HTERT RPE-1 (cell line): ENCODE results near the gene SLC6A7.

Source experiments
- in situ Hi-C: fragments of 300-500 bp; cut with MboI; formaldehyde crosslinking; loops from 4 replicates; pipeline ENCODE4 v1.14.3; 2020; ENCODE audit warnings: low sequenced_read_pairs

Gene SLC6A7

DNA sequence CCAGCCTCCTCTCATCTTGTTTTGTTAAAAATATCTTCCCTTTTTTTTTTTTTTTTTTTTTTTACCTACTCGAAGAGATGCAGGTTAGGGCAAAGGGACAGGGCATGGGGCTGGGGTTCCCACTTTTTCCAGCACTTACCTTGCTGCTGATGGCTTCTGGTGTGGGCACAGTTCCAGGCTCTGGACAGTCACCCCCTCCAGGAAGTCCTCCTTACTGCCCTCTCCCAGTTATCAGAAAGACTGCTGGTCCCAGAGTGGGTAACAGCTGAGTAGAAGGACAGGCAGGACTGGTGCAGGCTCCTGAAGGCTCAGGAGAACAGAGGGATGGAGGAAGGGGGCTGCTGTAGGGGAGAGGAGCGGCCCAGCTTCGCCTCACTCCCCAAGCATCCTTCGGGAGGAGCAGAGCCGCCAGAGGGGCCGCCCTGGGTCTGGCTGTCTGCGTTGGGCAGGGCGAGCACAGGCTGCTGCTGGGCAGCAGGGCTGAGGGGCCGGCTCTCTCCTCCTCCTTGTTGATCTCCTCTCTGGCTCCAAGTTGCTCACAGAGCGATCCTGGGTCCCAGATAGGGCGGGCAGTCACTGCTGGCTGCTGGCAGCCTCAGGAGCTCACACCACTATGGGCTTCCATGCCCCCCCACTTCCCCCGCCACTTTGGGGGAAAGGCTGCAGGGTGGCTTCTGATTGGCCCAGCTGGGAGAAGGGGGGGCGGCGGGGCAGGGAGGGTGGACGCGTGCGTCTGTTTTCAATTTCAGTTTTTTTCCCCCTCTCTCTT is 34.4 kb upstream of the SLC6A7 start, which contains the start of gene PDGFRB:
Gene PDGFRB (minus strand): TSS at position 588 of the 769 bp plus-strand sequence. CDS start 18,798 bp downstream, outside the sequence.
- in situ Hi-C loops = no loop called here

DNA sequence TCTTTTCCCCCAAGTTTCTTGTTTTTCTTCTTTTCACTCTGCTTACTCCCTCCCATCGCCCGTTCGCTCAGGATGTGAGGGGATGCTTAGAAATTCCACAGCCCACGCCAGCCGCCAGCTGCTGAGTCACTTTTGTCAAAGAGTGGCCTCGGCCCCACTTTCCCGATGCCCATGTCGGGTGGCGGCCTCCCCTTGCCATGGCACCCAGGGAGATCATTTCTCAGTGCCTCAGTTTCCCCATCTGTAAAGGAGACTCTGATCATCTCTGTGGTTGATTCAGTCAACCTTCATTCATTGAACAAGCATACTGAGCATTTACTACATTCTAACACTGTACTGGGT is 33.9 kb upstream of the SLC6A7 start:
- in situ Hi-C loops = no loop called here

DNA sequence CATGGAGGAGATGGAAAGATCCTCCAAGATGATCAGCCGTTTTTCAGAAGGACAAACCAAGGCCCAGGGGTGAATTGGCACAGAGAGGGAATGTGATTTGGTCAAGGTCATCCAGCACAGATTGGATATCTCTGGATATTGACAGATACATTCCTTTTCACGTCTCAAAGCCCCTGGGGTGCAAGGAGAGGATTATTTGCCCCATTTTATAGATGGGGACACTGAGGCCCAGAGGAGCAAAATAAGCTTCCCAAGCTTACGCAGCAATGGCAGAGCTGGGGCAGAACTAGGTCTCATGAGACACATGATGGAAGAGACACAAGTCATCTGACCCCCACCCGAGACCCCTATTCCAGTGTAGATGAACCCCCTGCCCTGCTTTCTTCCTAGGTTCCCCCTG is 33.3 kb upstream of the SLC6A7 start:
- in situ Hi-C loops = no loop called here

DNA sequence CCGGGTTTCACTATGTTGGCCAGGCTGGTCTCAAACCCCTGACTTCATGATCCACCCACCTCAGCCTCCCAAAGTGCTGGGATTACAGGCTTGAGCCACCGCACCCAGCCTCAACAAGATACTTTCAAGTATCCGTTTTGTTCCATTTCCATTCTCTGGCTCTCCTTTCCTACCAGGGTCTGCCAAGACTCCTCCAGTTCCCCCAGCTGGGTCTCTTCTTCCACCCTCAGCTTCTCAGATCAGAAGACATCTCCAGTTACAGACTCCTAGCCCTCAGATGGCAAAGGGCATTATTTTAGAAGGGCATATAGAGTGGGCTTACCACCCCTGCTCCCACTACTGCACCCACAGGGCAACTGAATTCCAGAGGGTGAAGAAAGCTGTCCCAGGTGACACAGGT is 32.7 kb upstream of the SLC6A7 start:
- in situ Hi-C loops = no loop called here

DNA sequence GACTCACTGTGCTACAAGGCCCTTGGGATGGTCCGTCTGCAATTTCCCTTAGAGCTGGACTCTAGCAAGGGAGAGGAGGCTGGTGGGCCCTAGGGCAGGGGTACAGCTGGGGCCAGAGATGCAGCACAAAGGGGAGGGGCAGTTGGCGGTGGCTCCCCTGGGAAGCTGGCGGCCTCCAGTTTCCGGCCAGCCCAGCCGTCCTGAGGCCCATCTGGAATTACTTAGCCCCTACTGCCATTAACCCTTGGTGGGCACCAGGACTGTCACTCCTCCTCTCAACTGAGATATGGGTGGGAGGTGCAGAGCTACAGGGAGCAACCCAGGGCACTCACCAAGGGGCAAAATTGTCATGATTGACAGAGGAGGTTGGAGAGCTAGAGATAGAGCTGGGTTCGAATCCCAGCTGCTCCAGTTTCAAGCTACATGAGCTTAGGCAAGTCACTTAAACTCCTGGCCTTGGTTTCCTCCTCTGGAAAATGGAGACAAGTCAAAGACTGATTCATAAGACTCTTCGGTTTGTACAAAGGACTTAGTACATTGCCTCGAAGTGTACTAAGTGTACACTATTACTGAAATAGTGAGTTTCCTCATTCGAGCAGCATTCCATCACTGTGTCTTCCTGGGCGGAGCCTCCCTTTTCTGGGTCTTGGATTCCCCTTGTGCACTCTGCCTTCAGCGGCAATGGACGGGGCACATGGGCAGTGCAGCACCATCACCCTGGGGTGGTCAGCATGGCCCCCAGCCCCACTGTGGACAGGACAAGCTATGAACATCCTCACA is 31.5 kb upstream of the SLC6A7 start:
- in situ Hi-C loops = no loop called here

DNA sequence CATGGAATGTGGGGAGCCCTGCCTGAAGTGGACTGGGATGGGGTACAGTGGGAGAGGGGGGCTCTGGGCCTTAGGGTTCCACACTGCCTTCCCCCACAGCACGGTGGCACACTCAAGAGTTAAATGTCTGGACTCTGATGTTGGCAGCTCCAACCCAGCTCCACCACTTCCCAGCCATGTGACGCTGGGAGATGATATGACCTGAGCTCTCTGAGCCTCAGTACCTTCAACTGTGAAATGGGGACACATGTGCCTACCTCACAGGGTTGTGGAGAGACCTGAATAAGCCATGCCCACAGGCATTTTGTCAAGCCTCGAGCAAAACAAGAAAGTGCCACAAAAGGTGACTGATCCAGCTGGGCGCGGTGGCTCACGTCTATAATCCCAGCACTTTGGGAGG is 30.8 kb upstream of the SLC6A7 start:
- in situ Hi-C loops = no loop called here

DNA sequence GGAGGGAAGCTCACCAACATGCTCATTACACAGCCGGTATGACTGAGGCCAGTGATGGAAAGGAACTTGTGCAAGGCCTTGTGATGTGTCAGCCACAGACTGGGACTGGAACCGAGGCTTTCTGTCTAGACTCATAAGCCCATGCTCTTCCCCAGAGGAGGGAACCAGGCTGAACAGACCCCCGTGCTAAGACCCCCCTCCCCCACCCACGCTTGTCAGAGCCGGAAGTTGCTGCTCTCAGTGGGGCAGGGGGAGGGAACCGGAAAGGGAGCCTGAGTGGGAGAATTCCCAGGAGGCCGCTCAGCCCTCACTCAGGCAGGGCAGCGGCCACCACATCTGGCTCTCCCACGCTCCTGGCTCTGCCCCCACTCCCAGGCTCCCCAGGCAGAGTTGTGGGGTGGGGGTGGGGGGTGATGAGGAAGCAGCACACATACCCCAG is 30.1 kb upstream of the SLC6A7 start:
- in situ Hi-C loops = no loop called here

DNA sequence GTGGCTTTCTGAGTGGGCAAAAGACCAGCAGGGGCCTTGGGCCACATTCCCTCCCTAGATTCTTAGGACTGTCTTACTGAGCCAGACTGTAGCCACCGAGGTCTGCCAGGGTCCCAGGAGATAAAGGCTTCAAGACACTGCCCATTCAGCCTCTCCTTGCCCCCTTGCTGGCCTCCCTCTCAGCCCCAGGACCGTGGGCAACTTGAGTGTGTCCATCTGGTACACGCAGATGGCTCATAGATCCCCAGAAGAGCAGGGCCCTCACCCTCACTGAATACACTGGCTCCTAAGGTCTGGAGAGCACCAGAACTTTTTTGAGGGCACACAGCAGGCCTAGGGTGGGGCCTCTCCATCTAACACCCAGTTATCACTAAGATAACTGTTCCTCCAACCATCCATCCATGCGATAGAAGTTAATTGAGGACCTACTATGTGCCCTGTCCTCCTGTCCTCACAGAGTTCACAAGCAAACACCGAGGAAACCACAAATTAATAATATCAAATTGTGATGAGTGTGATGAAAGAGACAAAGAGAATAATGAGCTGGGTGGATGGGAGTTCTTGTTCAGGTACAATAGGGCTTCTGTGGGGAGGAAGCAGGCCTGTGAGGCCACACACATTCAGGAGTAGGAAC is 29.3 kb upstream of the SLC6A7 start:
- in situ Hi-C loops = no loop called here

DNA sequence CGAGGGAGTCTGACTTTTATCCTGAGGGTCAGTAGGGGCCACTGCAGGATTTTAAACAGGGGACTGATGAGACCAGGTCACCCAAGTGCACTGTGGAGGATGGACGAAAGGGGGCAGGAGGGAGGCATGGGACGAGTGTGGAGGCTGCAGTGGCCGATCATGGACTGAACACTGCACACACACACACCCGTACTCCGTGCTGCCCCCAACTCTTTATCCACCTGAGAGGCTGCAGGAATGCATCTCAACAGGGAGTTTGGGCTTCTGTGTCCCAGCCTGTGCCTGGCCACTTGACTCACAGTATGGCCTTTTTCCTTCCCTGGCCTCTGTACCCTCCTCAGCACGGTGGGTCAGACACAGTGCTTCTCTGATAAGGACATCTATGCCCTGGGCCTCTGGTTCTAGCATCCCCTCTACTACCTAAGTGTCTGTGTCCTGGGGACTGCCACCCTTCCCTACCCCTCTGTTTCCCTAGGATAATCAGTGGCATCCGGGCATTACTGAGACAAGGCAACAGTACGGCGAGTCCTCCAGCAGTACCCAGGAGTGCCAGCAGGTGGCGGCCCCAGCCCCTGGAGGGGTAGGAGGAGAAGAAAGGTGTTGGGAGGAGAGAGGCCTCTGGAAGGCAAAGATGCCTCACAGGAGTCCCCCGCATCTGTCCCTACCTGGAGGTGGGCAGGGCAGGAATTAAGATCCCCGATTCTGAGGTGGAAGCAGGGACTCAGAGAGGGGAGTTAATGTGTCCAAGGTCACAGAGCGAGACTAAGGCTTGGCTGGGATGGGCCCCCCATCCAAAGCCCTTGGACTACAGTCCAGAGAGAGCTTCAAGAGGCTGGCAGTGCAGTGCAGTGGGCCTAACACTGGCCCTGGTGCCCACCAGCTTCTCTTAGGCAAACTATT is 28.4 kb upstream of the SLC6A7 start:
- in situ Hi-C loops = no loop called here

DNA sequence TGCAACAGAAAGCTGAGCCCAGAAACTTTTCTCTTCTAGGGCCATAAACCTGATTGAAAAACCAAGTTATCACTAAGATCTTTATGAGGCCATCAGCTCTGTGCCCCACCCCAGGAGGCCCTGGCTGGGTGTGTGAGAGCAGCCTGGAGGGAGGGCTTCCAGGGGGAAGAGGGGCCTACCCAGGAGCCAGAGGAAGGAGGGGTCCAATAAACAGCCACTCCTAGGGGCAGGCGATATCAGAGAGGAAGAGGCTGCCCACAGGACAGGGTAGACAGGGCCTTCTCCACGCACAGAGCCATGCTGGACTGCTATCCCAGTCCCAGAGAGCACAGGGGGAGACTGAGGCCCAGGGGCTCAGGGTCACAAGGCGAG is 27.7 kb upstream of the SLC6A7 start:
- in situ Hi-C loops = no loop called here

DNA sequence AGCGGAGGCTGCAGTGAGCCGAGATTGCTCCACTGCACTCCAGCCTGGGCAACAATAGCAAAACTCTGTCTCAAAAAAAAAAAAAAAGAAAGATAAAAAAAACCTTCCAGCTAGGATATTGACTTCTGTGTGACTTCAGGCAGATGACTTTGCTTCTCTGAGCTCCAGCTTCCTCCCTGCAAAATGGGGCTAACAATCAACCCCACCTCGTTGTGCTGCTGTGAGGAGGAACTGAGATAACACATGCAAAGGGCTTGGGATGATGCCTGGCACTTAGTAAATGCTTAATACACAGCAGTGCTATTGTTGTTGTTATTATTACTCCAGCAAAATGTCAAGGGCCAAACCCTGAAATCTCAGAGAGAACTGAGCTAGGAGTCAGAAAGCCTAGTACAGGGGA is 26.8 kb upstream of the SLC6A7 start:
- in situ Hi-C loops = no loop called here

DNA sequence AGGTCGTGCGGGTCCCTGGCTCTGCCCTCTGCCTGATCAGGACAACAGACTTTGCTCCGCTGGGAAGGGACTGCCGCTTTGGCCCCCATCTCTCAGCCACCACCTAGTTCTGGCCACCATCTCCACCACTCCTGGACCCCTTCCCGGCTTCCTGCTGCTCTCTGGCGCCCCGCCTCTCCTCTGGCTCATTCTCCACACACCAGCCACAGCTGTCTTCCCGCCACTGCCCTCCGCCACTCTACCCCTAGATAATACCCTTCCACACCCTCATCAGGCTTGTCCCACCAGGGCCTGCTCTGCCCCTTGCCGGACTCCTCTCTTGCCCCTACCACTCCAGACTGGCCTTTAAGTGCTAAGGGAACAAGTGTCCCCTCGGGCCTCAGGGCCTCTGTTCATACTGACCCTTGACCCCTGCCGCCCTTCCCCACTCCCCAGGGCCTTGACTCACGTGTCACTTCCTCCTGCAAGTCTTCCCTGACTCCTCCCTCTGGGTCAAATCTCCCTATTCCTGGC is 26.3 kb upstream of the SLC6A7 start:
- in situ Hi-C loops = no loop called here

DNA sequence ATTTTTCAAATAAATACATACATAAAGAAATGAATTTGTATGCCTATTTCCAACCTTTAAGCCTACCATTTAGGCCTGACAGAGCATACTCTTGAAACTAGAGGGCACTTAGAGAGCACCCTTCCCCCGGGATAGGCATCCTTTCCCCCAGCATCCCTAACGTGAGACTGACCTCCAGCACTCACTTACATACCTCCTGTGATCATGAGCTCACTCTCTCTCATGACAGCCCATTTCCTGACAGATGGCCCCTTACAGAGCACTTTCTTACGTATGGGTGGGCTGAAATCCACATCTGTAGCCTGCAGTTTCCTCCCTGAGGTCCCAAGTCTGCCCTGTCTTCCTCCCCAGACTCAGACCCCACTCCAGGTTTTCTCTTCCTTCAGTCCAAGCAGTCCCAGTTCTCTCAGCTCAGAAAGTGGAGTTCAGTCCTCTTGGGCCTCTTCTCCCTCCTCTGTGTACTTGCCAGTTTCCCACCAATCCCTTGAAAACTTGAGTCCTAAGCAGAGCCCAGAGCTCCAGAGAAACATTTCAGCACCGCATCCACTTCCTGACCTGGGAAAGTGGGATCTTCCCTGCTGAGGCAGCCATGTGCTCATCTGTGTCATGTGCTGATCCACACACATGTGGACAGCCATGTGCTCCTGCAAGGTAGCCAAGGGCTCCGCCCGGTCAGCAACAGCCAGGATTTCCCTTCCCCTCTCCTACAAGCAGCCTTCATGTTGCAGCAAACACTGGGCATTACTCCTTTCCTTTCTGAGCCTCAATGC is 25.5 kb upstream of the SLC6A7 start:
- in situ Hi-C loops = no loop called here

DNA sequence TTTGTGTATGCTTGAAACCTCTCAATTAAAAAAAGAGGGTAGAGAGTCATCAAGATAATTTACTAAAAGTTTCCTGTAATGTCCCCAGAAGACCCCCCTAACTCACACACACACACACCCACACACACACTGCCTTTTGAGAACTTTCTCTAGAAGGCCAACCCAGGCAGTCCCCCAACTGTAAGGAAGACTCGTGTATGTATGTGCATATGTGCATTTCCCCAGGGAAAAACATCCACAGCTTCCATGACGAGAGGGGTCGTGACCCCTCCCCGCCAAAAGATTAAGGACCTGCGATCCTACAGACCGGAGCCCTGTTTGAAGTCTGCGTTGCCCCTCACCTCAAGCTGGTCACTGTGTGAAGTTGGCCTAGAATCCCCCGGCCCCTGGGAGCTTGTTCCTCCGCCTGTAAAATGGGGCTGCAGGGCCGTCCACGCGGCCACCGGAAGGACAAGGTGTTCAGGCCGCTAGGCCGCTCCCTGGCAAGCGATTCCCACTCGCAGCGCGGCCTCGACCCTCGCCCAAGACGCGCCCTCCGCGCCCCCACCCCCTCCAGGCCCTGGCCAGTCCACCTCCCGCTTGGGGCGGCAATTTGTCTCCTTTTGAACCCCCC is 23.7 kb upstream of the SLC6A7 start:
- in situ Hi-C loops = no loop called here

DNA sequence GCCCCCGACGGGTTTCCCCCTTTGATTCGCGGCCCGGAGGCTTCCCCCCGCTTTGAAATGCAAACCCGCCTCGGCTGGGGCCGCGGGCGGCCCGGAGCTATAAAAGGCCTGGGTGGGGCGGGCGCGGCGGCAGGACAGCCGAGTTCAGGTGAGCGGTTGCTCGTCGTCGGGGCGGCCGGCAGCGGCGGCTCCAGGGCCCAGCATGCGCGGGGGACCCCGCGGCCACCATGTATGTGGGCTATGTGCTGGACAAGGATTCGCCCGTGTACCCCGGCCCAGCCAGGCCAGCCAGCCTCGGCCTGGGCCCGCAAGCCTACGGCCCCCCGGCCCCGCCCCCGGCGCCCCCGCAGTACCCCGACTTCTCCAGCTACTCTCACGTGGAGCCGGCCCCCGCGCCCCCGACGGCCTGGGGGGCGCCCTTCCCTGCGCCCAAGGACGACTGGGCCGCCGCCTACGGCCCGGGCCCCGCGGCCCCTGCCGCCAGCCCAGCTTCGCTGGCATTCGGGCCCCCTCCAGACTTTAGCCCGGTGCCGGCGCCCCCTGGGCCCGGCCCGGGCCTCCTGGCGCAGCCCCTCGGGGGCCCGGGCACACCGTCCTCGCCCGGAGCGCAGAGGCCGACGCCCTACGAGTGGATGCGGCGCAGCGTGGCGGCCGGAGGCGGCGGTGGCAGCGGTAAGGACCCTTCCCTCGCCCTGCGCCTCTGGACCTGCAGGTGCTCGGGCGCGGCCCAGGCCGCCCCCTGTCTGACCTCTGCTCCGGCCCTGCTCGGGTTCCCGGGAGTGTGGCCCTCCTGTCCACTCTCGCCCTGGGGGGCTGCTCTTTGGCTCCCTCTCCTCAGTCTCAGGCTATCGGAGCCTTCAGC is 23.0 kb upstream of the SLC6A7 start, which contains the start of gene CDX1:
Gene CDX1 (plus strand): TSS at position 129 of the 862 bp plus-strand sequence. CDS start 99 bp downstream, at position 228.
- in situ Hi-C loops = no loop called here

DNA sequence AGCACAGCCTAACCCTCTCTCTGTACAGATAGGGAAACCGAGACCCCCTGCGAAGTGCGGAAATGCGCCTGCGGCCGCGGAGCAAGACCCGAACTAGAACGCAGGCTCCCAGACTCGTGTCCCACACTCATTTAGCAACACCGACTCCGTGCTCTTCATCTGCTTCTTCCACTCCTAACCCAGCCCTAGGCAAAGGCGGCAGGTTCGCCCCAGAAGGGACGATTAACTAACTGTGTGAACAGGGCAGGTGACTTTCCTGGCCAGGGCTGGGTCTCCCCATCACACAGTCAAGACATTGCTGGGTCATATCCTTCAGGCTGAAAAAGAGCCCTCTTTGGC is 22.4 kb upstream of the SLC6A7 start:
- in situ Hi-C loops = no loop called here

DNA sequence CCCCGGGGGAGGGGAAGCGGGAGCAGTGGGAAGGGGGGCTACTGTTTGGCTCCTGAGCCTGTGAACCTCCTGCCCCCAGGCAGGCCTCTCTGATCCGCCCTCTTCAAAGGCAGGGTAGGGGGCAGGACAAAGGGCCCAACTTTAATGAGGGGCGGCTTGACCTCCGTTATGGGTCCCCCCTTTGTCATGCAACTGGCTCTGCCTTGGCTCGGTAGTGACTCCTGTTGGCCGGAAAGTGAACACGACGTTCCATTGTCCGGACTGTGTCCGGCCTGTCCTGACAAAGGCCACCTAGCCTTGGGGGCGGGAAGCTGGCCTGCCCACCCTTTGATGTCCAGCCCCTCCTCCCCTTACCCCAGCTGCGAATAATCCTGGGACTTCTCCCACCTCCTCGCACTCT is 22.0 kb upstream of the SLC6A7 start:
- in situ Hi-C loops = no loop called here

DNA sequence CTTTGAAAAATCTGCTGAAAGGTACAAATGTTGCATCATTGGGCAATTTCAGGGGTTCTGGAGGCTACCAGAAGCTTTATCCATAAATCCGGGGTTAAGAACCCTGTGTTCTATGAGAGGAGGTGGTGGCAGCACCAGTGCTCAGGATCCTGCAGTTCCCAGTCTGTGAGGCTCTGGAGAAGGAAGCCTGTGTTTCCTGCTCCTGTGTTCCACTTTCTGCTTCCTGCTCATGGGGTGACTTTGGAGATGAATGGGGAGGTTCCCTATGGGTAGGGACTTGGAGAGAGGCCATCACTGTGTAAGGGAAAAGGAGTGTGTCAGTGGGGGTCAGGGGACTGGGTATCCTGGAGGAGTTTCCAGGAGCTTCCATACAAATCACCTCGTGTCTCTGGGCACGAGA is 21.0 kb upstream of the SLC6A7 start:
- in situ Hi-C loops = no loop called here

DNA sequence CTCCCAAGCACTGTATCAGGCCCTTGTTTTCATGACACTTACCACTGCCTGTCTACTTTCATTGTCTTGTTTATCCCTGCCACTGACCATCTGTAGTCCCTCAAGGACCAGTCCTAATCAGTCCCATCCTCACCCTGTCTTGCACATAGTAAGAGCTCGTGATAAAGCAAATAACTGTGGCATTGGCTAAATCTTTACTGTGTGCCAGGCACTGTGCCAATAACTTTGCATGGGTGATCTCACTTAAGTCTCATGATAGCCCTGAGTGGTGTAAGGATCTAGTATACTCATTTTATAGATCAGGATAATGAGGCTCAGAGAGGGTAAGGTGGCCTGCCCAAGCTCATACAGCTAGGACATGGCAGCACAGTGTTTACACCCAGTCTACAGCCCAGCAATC is 17.7 kb upstream of the SLC6A7 start:
- in situ Hi-C loops = no loop called here
